Glutamatergic neuron (in vitro differentiated cells): Measurements from ENCODE around the gene SDSL. TPM values are rescaled to one million over a fixed set of nuclear protein-coding genes. Genes with fewer than 3 reads are reported as not detected.

Experiments used
- DNase-seq: peaks from one replicate; pipeline ENCODE4 v3.0.0; 2022
- H3K27ac Mint-ChIP-seq: one replicate; pipeline ENCODE4 v1.8.0; 2020; ENCODE audit warnings: mild to moderate bottlenecking, mixed read lengths, inconsistent platforms; ENCODE audit not compliant: unreplicated experiment
- H3K27me3 Mint-ChIP-seq: one replicate; pipeline ENCODE4 v1.8.0; 2020; ENCODE audit warnings: mild to moderate bottlenecking, moderate library complexity, mixed read lengths, inconsistent platforms; ENCODE audit not compliant: unreplicated experiment
- H3K36me3 Mint-ChIP-seq: one replicate; pipeline ENCODE4 v1.8.0; 2020; ENCODE audit warnings: mild to moderate bottlenecking, mixed read lengths, inconsistent platforms; ENCODE audit not compliant: unreplicated experiment
- H3K4me1 Mint-ChIP-seq: one replicate; pipeline ENCODE4 v1.8.0; 2020; ENCODE audit warnings: mild to moderate bottlenecking, low read depth, mixed read lengths, inconsistent platforms; ENCODE audit not compliant: unreplicated experiment
- H3K4me3 Mint-ChIP-seq: one replicate; pipeline ENCODE4 v1.8.0; 2020; ENCODE audit warnings: mild to moderate bottlenecking, mixed read lengths, inconsistent platforms; ENCODE audit not compliant: unreplicated experiment
- H3K9me3 Mint-ChIP-seq: one replicate; pipeline ENCODE4 v1.8.0; 2020; ENCODE audit warnings: mild to moderate bottlenecking, moderate library complexity, mixed read lengths, inconsistent platforms; ENCODE audit not compliant: unreplicated experiment
- total RNA-seq: library from RNA; stranded (reverse); fragmentation: NEBNext Ultra II Directional; extraction: Animal tissue kit (Norgen Biotek cat#: 25700); gene quantifications from one replicate; pipeline ENCODE4 v1.2.1, GENCODE V29; 2021; ENCODE audit not compliant: unreplicated experiment
- TF ChIP-seq, protein P1 (sequence below): fragments of 200-600 bp; sonication (generic); IDR thresholded peaks from one replicate; pipeline ENCODE4 v1.5.0; 2021; ENCODE audit not compliant: partially characterized antibody, unreplicated experiment

Gene SDSL
- total RNA-seq, 1 donor from 2014 or later = 0.74 TPM

DNA sequence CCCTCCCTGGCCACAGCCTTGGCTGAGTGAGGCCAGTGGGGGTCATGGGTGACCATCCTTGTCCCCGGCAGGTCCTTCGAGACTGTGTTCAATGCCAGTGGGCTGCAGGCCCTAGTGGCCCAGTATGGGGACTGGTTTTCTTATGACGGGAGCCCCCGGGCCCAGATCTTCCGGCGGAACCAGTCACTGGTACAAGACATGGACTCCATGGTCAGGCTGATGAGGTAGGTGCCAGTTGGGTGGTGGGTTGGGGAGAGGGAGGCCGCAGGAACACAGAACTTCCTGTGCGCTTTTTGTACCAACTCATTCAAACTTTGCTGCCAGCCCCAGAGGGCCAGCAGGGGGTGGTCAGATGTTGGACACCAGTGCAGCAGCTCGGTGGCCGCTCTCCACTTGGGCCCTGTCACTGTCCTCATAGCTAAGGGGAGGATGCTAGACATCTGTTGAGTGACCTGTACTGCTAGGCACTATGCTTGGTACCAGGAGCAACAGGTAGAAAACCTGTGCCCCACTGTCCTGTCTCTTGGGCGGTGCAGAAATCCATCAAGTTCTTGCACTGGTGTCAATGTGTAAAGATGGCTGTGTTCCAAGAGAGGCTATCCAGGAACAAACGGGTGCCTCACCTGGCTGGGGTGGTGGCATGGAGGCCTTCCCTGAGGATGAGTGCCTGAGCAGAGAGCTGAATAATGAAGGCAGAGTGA lies 35.2 kb upstream of the SDSL start:
- no peaks in the 10 kb centered on the region for H3K9me3 Mint-ChIP-seq
- no peaks in the 10 kb centered on the region for H3K27me3 Mint-ChIP-seq
- H3K36me3 Mint-ChIP-seq = no peaks in the 10 kb centered on the region
- H3K4me3 Mint-ChIP-seq = no peak overlapping the region
- H3K27ac Mint-ChIP-seq = no peak overlapping the region
- DNase-seq = no peak
- no peaks in the 10 kb centered on the region for H3K4me1 Mint-ChIP-seq
- TF ChIP-seq, protein P1, sequence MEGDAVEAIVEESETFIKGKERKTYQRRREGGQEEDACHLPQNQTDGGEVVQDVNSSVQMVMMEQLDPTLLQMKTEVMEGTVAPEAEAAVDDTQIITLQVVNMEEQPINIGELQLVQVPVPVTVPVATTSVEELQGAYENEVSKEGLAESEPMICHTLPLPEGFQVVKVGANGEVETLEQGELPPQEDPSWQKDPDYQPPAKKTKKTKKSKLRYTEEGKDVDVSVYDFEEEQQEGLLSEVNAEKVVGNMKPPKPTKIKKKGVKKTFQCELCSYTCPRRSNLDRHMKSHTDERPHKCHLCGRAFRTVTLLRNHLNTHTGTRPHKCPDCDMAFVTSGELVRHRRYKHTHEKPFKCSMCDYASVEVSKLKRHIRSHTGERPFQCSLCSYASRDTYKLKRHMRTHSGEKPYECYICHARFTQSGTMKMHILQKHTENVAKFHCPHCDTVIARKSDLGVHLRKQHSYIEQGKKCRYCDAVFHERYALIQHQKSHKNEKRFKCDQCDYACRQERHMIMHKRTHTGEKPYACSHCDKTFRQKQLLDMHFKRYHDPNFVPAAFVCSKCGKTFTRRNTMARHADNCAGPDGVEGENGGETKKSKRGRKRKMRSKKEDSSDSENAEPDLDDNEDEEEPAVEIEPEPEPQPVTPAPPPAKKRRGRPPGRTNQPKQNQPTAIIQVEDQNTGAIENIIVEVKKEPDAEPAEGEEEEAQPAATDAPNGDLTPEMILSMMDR = no peak

DNA sequence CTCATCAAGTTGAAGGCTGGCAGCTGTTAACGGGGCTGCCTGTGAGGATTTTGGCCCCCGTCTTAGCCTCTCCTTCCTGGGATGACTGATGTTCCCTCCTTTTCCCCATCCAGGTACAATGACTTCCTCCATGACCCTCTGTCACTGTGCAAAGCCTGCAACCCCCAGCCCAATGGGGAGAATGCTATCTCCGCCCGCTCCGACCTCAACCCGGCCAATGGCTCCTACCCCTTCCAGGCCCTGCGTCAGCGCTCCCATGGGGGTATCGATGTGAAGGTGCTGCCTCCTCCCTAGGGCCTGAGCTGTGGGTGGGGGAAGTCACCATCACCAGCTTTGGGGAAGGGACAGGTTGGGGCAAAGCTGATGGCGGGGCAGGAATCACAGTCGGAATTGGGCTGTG lies 34.5 kb upstream of the SDSL start:
- no peaks in the 10 kb centered on the region for H3K36me3 Mint-ChIP-seq
- no peak for DNase-seq
- no peak overlapping the region for H3K4me3 Mint-ChIP-seq
- peaks cover 2% of the 10 kb centered on the region for H3K9me3 Mint-ChIP-seq
- H3K27me3 Mint-ChIP-seq = no peaks in the 10 kb centered on the region
- H3K4me1 Mint-ChIP-seq = no peaks in the 10 kb centered on the region
- H3K27ac Mint-ChIP-seq = no peak overlapping the region
- TF ChIP-seq, protein P1 = no peak

DNA sequence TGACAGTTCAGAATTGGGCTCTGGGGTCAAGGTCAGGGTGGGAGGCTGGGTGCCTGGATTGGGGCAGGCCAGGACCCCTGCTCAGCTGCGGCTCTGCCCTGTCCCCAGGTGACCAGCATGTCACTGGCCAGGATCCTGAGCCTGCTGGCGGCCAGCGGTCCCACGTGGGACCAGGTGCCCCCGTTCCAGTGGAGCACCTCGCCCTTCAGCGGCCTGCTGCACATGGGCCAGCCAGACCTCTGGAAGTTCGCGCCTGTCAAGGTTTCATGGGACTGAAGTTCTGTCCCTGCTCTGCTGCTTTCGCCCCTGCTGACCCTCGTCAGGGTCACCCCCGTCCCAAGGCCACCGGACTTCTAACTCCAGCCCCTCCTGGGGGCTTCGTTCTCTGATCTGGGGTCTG lies 33.8 kb upstream of the SDSL start:
- DNase-seq = no peak
- Mint-ChIP-seq H3K4me1 (no peaks in the 10 kb centered on the region), H3K4me3 (no peak overlapping the region), H3K27ac (no peak overlapping the region), H3K9me3 (peaks cover 3% of the 10 kb centered on the region), H3K27me3 (no peaks in the 10 kb centered on the region), H3K36me3 (no peaks in the 10 kb centered on the region)
- TF ChIP-seq, protein P1 = no peak

DNA sequence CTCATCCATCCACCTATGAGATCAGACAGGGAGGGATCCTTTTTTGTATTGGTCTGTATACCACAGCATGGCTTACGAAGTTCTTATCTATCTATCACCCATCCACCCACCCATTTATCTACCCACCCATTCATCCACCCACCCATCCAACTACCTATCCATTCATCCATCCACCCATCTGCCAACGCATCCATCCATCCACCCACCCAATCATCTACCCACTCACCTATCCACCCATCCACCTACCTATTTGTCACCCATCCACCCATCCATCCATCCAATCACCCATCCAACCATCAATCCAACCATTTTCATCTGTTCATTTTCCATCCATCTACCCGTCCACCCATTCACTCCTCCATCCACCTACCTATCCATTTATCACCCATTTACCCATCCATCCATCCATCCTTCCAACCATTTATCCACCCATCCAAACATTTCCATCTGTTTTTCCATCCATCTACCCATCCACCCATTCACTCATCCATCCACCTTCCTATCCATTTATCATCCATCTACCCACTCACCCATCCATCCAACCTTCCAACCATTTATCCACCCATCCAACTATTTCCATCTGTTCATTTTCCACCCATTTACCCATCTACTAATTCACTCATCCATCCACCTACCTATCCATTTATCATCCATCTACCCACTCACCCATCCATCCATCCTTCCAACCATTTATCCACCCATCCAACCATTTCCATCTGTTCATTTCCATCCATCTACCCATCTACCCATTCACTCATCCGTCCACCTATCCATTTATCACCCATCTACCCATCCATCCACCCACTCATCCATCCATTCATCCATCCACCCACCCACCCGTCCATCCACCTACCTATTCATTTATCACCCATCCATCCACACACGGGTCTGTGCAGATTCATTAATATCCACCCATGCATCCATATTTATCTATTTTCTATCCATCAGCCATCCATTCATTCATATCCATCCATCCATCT lies 31.8 kb upstream of the SDSL start:
- peaks cover 3% of the 10 kb centered on the region for H3K9me3 Mint-ChIP-seq
- no peak for DNase-seq
- TF ChIP-seq, protein P1 = no peak
- no peak overlapping the region for H3K27ac Mint-ChIP-seq
- H3K4me3 Mint-ChIP-seq = no peak overlapping the region
- H3K4me1 Mint-ChIP-seq = no peaks in the 10 kb centered on the region
- H3K36me3 Mint-ChIP-seq = no peaks in the 10 kb centered on the region
- H3K27me3 Mint-ChIP-seq = peaks cover 3% of the 10 kb centered on the region

DNA sequence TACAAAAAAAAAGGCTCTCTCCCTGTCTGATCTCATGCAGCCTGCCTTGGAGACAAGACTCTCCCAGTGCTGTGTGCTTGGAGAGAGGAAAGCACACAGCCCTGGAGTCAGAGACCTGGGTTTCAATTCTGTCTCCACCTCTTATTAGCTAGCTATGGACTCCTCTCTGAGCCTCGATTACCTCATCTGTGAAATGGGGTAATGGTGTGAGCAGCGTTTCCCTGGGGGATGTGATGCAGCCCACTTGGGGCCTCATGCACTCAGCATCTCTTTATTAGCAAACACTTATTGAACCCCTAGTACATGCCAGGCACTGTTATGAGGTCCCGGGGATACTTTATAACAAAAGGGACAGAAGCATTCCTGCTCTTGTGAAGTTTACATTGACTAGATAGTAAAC lies 31.0 kb upstream of the SDSL start:
- TF ChIP-seq, protein P1 = no peak
- Mint-ChIP-seq H3K27me3 (peaks cover 3% of the 10 kb centered on the region), H3K4me1 (no peaks in the 10 kb centered on the region), H3K9me3 (peaks cover 3% of the 10 kb centered on the region), H3K27ac (no peak overlapping the region), H3K4me3 (no peak overlapping the region), H3K36me3 (no peaks in the 10 kb centered on the region)
- no peak for DNase-seq
